Subcutaneous adipose tissue (tissue), 4 donors: ENCODE measurements around the gene CSK. TPM values are rescaled to one million over a fixed set of nuclear protein-coding genes. Genes with fewer than 3 reads are reported as not detected.

ENCODE experiments used
- total RNA-seq, 4 donors: library from RNA; depleted of rRNA; stranded (reverse); fragments of >200 nt; gene quantifications; one replicate each; pipeline ENCODE4 v1.1.0, GENCODE V29; 2016
- TF ChIP-seq, protein P1 (sequence below): fragments of 450-650 bp; IDR thresholded peaks from one replicate; pipeline ENCODE4 v1.5.1; 2016; ENCODE audit warnings: low read depth, mild to moderate bottlenecking, control low read depth, antibody characterized with exemption, moderate library complexity

The CSK gene
- total RNA-seq, 4 donors from 2014 or later: 17.1 to 25.2 (median 21.9) TPM

DNA sequence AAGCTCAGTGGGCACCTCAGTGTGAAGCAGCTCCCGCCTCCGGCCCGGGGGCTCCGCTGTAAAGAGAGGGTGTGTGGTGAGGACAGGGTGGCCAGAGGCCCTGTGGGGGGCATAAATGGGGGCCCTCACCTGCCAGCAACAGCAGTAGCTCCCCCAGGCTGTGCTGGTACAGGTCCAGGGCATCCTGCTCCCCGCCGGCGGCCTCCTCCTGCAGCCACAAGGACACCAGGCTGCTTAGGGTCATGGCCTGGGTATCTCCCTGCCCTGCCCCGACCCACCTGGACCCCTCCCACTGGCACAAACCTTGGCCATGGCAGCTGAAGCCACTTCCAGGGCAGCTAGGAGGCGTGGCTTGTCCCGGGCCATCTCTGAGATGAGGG lies 56.2 kb downstream of the CSK start:
- TF ChIP-seq, protein P1, sequence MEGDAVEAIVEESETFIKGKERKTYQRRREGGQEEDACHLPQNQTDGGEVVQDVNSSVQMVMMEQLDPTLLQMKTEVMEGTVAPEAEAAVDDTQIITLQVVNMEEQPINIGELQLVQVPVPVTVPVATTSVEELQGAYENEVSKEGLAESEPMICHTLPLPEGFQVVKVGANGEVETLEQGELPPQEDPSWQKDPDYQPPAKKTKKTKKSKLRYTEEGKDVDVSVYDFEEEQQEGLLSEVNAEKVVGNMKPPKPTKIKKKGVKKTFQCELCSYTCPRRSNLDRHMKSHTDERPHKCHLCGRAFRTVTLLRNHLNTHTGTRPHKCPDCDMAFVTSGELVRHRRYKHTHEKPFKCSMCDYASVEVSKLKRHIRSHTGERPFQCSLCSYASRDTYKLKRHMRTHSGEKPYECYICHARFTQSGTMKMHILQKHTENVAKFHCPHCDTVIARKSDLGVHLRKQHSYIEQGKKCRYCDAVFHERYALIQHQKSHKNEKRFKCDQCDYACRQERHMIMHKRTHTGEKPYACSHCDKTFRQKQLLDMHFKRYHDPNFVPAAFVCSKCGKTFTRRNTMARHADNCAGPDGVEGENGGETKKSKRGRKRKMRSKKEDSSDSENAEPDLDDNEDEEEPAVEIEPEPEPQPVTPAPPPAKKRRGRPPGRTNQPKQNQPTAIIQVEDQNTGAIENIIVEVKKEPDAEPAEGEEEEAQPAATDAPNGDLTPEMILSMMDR: no peak

- TF ChIP-seq, protein P1: no peak
These were observed 57.1 kb downstream of the CSK start for GRCh38 chr15:74838746-74839525.

GRCh38 chr15:74839526-74840395 lies 57.9 kb downstream of the CSK start:
- TF ChIP-seq, protein P1: no peak

DNA sequence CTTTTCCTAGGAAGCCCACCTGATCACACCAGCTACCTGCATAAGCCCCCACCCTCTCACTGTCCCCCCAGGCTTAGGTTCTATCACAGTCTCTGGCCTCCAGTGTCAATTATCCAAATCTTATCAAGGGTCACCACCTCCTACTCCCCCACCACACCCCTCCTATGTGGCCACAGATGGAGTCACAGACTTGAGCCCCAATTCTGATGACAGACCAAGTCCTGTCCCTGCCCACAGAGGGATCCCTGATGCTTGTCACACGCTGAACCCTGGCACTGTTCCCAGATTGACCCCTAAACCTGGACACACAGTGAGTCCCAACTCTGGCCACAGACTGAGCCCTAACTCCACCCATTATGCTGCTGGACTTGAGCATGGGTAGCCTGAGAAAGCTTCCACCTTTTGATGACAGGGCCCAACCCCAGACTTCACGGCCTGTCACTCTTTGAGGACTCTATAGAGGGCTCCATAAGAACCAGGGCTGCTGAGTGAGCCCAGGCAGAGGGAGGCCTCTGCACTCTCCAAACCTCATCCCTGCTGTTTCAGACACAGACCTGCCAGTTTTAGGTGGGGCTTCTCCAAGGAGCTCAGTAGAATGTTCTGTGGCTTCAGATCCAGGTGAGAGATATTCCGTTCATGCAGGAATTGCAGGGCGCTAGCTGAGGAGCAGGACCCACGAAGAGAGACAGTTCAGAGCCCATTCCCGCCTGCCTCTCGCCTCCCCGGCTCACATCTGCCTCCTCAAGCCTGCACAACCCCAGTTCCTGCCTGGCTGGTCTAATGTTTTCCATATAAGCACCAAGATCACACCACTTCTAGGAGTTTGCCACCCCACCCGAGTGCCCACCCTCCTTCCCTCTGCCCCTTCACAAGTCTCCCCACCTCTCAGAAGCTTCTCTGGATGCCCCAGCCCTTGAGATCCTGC lies 59.2 kb downstream of the CSK start:
- TF ChIP-seq, protein P1: no peak

DNA sequence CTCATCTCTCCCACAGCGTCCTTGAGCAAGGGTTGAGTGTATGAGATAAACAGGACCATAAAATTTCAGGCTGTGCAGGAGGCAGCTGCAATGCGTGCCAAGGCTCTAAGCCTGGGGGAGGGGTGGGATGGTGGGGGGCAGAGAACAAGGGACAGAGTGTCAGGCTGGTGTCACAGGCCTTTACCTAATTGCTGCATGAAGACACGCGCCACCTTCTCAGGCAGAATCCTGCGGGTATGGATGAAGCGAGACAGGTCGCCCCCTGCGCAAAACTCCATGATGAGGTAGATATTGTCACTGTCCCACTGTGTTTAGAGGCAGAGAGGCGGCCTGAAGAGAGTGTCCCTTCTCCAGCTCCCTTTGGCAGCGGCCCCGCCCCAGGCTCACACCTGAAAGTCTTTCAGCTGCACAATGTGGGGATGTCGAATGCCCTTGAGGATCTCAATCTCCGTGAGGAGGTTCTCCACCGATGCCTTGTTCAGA lies 60.1 kb downstream of the CSK start:
- TF ChIP-seq, protein P1: no peak

DNA sequence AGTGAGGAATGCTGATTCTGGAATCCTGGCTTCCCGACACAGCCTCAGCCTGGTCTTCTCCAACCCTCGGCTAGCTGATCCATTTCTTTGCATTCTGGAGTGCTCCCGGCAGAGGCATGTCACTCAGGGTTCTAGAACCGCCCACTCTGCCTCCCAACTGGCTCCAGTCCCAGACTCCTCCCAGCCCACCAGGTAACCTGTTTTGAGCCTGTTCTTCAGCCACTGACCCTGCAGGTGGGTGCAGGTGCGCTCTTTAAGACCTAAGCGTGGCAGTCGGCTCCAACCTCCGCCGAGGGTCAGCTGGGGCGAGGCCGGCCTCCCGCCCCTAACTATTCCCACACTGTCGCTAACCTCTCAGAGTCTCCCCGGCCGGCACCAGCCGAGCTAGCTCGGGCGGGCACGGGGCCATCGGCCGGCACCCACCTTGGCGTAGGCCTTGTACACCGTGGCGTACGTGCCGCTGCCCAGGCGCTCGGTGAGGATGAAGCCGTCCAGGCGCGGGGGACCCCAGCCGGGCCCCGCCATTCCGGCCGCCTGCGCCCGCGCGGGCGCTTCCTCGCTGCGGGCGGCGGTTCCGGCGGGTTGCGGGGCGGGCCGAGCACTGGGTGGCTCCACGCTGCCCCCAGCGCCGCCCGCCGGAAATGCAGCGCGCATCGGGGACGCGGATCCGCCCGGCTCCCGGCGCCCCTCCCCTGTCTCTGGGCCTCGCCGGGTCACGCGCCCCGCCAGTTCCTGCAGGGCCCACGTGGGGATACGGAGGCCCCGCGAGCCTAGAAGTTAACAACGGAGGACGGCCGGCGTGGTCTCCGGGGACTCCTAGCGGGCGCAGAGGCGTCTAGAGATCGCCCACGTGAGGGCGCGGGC lies 60.9 kb downstream of the CSK start, which contains the start of gene ULK3:
TSS of gene ULK3 (minus strand) at position 576 of the 864 bp plus-strand sequence. CDS start at position 525, 51 bp downstream.
- TF ChIP-seq, protein P1: no peak
